HEK293 (cell line): ENCODE data around the gene SPATA31D1.

Experiments used
- CTCF ChIP-seq: fragments of 450-650 bp; formaldehyde crosslinking; IDR thresholded peaks from 2 replicates; pipeline ENCODE4 v1.5.1; 2016; ENCODE audit warnings: missing biosample characterization, missing genetic modification characterization
- ZBTB17 ChIP-seq: fragments of 450-650 bp; formaldehyde crosslinking; IDR thresholded peaks from 2 replicates; pipeline ENCODE4 v1.5.1; 2016; ENCODE audit warnings: missing biosample characterization, missing genetic modification characterization
- ZNF658 ChIP-seq: fragments of 450-650 bp; formaldehyde crosslinking; IDR thresholded peaks from 2 replicates; pipeline ENCODE4; 2016; ENCODE audit warnings: missing biosample characterization, missing genetic modification characterization
- ZNF830 ChIP-seq: fragments of 450-650 bp; IDR thresholded peaks from 2 replicates; pipeline ENCODE4 v1.5.0; 2018; ENCODE audit warnings: missing biosample characterization, missing genetic modification characterization, low read depth, mild to moderate bottlenecking, moderate library complexity

- TF ChIP-seq ZNF830 = no peak
- TF ChIP-seq CTCF (tag by site-specific recombination) = no peak
- no peak for TF ChIP-seq ZBTB17
- no peak for TF ChIP-seq ZNF658 (tag by site-specific recombination)
These were observed 50.3 kb downstream of the SPATA31D1 start for GRCh38 chr9:82038897-82039296.
